ENCODE results near the gene ORAI1.
"Not testable (repeated sequence)": the region's sequence is repeated elsewhere in the genome, so short reads cannot be mapped to it uniquely, and the experiment has no call there.

ORAI1 gene

DNA sequence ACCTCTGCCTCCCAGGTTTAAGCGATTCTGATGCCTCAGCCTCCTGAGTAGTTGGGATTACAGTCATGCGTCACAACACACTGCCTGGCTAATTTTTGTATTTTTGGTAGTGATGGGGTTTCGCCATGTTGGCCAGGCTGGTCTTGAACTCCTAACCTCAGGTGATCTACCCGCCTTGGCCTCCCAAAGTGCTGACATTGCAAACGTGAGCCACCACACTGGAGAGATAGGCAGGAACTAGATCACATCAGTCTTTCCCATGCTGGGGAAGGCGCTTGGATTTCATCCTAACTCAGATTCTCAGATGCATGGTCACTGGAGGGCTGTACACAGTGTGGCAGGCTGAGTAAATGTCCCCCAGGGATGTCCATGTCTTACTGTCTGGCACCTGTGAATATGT, 18.0 kb upstream of the ORAI1 start:
- no peak for DNase-seq

DNA sequence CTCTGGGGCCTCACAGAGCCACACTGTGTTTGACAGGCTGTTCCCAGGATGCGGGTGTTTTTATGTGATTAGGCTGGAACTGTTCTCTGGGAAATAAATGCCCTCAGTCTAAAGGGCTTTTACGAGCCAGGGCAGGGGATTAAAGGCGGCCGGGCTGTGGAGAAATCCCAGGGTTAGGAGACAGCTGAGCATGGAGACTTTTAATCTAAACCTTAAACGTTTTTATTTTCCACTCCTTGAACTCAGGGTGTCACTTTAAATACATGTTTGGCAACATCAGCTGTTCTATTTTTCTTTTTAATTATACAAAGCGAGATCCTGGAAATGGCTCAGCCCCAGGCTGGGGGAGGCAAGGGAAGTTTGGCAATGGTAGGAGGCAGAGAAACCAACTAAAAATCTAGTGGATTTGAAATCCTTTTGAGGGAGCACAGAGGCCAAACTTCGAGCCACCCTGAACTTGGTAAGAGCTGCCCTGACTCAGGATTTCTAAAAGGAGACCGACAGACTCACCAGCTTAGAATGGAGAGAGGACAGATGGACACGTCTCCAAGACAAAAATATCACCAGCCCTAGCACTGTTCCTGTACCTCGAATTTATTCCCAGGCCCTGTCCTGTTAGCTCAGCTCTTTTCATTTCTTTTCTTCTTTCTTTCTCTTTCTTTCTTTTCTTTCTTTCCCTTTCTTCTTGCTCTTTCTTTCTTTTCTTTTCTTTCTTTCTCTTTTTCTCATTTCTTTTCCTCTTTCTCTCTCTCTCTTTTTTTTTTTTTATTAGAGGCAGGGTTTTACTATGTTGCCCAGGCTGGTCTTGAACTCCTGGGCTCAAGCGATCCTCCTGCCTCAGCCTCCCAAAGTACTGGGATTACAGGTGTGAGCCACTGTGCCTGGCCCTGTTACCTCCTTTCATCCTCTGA, 15.8 kb upstream of the ORAI1 start:
- no peak for DNase-seq

DNA sequence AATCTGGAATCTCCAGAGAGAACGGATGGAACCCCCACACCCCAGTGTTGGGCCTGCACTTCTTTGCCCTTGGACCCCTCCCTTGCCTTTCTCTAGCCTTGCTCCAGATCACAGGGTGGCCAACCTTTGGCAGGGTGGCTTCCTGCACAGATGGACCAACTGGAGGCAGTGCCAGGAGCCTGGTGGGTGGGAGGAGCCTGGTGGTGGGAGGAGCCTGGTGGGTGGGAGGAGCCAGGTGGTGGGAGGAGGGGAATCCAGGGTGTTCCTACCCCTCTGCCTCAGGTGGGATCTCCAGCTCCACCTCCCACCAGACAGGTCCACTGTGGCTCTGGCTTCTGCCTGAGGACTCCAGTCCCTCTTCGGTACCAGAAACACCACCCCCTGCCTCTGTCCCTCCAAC, 15.0 kb upstream of the ORAI1 start:
- DNase-seq, result no peak

DNA sequence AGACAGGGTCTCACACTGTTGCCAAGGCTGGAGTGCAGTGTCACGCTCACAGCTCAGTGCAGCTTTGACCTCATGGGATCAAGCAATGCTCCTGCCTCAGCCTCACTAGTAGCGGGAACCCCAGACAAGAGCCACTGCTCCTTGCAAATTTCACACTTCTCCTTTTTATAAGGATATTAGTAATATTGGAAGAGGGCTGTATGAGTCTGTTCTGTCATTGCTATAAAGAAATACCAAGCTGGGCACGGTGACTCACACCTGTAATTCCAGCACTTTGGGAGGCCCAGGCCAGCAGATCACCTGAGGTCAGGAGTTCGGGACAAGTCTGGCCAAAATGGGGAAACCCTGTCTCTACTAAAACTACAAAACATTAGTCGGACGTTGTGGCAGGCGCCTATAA, 12.9 kb upstream of the ORAI1 start:
- DNase-seq, result no peak

DNA sequence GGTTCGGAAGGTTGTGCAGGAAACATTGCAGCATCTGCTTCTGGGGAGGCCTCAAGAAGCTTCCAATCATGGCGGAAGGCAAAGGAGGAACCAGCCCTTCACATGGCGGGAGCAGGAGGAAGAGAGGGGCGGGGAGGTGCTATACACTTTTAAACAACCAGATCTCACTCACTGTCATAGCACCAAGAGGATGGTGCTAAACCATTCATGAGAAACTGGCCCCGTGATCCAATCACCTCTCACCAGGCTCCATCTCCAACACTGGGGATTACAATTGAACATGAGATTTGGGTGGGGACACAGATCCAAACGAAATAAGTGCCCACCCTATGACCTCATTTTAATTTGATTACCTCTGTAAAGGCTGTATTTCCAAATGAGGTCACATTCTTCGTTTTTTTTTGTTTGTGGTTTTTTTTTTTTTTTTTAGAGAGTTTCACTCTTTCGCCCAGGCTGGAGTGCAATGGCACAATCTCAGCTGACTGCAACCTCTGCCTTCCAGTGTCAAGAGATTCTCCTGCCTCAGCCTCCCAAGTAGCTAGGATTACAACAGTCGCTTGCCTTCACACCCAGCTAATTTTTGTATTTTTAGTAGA, 11.4 kb upstream of the ORAI1 start:
- no peak for DNase-seq

DNA sequence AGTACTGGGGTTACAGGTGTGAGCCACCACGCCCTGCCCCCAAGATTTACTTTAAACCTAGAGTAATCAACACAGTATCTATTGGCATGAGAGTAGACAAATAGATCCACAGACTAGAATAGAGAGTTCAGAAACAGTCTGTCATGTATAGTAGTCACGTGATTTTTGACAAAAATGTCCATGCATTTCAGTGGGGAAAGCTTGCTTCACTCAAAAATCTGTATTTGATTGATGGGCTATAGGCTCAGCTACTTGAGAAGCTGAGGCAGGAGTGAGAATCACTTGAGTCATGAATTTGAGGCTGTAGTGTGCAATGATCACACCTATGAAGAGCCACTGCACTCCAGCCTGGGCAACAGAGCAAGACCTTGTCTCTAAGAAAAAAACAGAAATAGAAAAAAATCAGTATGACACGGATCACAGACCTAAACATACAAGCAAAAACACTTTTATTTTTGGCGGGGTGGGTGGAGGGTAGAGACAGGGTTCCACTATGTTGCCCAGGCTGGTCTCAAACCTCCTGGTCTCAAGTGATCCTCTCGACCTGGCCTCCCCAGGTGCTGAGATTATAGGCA, 7.6 kb upstream of the ORAI1 start:
- DNase-seq, result no peak

DNA sequence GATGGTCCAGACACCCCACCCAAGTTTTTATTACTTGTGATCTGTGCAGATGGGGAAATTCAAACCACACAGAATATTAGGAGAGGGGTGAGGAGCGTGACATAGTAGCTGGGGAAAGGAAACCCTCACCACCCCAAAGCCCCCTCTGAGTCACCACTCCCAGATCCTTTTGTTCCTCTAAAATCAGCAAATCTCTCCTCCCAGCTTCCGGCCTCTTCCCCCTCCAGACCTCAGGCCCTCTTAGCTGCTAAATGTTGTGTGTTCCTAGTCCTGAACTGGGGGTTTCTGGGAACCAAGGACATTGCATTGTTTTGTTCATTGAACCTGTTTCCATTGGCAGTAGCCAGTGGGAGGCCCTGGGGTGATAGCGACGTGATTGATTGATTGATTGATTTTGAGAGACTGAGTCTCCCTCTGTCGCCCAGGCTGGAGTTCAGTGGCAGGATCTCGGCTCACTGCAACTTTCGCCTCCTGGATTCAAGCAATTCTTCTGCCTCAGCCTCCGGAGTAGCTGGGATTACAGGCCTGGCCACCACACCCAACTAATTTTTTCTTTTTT, 5.9 kb upstream of the ORAI1 start:
- no peak for DNase-seq

DNA sequence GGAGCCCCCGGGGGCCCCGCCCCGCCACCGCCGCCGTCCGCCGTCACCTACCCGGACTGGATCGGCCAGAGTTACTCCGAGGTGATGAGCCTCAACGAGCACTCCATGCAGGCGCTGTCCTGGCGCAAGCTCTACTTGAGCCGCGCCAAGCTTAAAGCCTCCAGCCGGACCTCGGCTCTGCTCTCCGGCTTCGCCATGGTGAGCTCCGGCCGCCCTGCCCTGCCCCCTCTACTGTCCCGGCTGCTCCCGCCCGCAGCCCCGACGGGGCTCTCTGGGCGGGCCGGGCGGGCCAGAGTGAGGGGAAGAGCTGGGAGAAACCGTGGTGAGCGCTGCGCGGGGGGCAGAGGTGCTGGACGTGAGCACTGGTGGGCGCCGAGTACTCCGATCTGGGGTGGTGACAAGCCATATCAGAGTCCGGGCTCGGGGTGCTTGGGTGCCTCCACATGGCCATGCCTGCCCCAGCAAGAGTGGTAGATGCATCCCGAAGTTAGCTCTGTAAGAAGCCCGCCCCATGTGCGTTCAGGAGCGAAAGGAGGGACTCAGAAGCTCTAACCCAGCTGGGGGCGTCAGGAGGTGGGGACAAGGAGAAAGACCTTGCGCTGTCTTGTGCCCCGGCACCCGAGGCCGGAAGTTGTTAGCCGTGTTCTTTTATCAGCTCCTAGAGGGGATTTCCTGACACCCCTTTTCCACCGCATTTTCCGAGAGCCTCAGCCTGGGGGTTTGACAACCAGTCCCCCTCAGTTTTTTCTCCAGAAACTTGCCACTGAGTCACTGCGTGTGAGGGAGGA, 717 bp downstream of the ORAI1 start:
- no peak for DNase-seq

DNA sequence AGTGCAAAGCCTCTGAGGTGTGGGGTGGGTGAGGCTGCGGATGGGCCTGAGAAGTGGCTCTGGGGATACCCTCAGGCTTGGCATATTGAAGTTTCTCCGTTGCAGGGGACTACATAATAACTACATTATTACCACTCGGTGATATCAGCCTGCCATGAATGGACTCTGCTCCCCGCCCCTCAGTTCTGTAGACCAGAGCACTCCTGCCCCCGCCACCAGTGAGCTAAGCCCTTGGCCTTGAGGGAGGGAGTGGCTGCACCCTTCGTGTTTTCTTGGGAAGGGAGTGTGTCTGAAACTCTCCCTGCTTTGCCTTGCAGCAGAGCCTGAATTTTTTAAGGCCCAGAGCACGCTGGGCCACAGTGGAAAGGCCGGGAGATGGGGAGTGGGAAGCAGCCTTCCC, 1.7 kb downstream of the ORAI1 start:
- DNase-seq, result no peak

DNA sequence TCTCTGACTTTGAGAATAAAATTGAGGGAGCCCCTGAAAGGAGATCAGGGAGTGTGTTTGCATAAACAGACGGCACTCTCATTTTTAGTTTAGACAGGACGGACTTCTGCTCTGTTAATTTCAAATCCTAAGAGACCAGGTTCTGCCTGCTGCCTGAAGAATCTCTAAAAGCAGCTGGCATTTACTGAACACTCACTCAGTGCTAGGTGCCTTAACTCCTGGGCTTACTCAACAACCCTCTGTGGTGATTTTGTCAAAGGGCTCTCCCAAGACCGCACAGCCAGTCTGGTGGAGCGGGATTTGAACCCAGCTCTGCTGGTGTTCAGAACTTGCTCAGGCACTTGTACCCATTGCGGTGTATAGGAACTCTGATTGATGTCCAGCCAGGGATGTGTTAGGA, 2.2 kb downstream of the ORAI1 start:
- no peak for DNase-seq

DNA sequence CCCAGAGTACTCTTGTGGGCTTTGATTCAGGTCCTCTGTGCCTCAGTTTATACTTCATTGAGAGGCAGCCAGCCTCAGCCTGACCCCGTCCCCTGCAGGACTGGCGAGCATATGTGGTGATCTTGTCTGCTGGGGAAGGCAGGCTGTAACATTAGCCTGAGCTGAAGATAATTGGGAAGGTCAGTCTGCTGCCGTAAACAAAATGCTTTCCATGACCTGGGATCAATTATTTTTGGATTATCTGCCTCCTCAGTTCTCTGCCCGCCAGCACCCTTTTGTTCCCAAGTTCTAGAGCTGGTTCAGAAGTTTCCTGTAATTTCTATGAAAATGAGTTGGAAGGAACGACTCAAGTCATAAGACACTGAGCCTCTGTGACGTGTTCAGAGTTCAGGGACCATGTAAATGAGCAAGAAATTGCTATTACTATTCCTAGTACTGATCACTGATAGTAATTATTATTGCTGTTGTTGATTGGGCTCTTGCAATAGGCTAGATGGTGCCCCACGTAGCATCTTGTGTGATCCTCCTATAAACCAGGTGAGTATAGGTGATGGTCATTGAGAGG, 4.5 kb downstream of the ORAI1 start:
- no peak for DNase-seq

DNA sequence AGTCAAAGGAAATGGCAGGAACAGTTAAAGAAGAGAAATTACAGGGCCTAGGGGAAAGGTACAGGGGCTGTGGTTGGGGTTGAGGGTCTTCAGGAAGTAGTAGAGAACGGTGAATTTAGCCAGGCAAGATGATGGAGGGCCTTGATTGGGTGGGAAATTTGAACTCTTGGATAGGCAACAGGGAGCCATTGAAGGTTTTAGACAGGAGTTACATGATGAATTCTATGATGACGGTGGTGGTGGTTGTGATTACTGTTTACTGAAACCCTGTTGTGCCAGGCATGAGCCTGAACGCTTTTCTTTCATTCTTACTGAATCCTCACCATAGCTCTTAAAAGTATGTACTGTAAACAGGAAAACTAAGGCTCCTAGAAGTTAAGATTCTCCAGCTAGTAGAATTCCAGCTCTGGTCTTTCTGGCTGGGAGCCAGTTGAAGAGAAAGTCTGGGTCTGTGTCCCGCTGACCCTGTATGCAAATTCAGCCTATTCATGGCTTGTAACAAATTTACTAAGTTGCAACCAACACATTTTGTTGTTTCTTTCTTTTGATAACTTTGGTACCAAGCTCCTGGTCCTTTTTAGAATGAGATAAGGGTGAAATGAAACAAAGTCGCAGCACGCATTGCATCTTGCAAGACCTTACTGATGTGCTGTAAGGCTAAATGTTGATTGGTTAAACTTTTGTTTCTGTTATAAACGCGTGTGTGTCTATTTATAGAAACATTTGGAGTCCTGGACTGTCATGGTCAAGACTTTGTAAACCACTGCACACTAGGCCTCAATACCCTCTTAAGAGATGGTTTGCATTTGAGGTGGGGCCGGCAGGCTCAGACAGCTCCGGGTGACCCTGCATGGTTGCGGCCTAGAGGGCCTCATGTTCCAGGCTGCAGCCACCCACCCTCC, 6.0 kb downstream of the ORAI1 start:
- DNase-seq, result no peak

DNA sequence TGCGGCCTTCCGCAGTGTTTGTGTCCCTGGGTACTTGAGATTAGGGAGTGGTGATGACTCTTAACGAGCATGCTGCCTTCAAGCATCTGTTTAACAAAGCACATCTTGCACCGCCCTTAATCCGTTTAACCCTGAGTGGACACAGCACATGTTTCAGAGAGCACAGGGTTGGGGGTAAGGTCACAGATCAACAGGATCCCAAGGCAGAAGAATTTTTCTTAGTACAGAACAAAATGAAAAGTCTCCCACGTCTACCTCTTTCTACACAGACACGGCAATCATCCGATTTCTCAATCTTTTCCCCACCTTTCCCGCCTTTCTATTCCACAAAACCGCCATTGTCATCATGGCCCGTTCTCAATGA, 7.5 kb downstream of the ORAI1 start:
- DNase-seq, result not testable (repeated sequence)

DNA sequence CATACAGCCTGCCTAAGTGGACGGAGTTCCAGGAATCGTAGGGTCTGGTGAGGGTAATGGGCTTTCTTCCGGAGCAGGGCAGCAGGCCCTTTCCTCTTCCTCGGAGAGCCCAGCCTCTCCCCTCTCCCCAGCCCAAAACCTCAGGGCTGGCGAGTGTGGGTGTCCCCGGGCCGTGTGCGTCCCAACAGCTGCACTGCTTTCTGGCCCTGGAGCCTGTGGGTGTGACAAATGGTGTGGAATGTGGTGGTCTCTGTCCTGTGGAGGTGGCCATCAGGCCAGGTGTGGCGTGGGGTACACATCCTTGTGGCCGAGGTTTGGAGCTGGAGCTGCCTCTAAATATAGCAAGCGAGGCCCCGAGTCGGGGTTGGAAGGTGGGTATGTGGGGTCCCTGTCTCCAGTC, 8.5 kb downstream of the ORAI1 start:
- DNase-seq, result no peak

DNA sequence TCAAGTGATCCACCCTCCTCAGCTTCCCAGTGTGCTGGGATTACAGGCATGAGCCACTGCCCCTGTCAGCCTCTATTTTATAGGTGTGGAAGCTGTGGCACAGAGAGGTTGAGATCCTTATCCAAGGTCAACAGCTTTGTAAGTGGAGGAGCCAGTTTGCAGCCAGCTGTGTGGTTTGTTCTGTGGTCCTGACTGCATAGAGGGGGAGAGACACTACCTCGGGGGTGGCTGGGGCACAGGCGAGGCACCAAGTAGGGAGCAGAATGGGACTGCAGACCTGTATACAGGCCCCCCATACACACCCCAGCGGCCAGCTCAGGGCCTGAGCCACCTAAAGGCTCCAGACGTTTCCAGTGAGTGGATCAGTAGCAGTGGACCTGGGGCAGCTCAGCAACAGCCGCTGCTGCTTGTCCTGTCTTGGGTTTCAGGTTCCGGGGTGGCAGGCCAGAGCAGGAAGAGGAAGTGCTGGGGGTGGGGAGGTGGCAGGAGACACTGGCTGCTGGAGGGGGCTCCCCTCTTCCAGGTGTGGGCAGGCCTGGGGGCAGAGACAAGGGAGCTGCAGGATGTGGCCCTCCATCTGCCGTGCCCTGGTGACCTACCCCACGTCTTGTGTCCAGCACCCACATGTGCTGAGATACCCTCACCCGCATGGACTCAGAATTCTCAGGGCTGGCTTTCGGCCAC, 11.0 kb downstream of the ORAI1 start:
- DNase-seq, result no peak

DNA sequence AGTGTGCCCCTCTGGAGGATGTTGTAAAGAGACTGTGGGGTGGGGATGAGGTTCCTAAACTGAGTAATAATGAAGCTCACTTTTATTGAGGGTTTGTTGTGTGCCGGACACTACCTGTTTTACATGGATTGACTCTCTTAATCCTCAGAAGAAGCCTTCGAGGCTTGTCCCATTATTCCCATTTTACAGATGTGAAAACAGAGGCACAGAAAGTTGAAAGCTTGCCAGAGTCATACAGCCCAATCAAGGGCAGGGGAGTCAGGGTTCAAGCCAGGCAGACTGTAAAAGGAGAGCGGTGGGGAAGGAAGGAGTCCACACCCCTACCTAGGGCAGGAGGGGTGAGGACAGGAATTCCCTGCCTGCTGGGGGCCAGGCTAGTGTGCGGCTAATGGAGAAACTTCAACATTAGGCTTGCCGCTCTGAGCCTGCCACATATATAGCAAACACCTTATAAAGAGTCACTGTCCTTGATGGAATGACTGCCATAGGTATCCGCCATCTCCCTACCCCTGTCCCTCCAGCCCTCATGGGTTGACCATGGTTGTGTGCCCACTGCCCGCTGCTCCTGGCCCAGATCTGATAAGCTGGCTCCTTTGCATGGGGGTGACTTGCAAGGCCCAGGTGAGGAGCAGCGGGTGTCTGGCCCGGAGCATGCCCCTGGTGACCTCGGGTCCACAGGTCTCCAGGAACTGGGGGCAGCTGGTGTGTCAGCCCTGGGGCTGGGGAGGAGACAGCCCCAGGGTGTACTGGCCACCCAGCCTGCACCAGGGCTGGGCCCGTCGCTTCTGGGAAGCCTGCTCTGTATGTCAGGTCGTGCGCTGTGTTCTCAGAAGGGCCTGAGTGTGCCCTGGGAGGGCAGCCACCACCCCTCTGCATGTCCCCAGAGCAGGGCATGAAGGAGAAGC, 12.2 kb downstream of the ORAI1 start:
- no peak for DNase-seq

DNA sequence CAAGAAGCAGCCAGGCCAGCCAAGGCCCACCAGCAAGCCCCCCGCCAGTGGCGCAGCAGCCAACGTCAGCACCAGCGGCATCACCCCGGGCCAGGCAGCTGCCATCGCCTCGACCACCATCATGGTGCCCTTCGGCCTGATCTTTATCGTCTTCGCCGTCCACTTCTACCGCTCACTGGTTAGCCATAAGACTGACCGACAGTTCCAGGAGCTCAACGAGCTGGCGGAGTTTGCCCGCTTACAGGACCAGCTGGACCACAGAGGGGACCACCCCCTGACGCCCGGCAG, 15.0 kb downstream of the ORAI1 start:
- DNase-seq, result no peak

DNA sequence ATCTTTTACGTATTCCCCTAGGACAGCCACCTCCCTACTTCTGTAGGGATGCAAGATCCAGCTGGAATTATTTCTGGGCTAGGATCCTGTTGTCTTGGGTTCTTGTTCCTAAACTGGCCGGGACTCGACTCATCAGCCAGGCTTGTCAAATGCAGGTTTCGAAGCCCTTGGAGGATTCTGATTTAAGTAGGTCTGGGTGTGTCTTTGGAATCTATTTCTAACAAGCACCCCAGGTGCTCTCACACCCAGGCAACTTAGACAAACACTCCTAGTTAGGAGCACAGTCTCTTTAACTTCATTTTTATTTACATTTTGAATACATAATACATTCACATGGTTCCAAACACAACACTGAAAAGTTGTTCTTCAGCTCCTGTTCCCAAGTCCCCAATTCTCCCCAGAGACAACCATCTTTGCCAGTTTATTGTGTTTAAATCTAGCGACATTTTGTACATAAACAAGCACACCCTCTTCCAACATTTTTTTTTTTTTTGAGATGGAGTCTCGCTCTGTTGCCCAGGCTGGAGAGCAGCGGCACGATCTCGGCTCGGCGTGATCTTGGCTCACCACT, 22.2 kb downstream of the ORAI1 start:
- no peak for DNase-seq

DNA sequence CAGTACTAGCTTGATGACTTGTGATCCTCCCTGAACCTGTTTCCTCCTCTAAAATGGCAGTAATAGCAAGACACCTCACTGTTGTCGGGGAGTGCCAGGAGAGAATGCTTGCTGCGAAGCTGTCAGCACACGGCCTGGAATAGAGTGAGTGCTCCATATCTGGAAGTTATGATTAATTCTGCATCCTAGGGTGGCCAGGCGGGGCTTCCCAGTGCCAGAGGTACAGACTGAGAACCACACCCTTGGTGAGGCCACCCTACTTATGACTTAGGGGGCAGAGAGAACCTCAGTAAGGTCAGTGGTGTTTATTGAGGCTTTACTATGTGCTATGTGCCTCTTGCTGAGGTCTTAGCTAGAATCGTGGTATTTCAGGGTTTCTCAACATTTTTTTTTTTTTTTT, 23.0 kb downstream of the ORAI1 start:
- DNase-seq, result no peak

DNA sequence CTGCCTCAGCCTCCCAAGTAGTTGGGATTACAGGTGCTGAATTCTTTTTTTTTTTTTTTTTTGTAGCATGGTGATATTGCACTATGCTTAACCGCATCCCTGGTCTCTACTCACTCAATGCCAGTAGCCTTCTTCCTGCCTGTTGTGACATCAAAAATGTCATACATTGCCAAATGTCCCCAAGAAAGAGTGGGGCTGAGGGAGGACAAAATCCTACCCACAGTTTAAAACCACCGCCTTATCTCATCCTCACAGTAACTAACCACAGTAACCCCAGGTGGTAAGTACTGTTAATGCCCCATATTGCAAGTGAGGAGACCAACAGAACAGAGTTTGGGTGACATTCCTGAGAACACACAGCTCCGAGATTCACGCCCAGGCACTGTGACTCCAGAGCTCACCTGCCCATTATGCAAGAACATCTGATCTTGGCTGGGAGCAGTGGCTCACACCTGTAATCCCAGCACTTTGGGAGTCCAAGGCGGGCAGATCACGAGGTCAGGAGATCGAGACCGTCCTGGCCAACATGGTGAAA, 23.6 kb downstream of the ORAI1 start:
- no peak for DNase-seq
